GM21367 (cell line): ENCODE data around the gene MFSD2A.
"Not testable (repeated sequence)": the region's sequence is repeated elsewhere in the genome, so short reads cannot be mapped to it uniquely, and the experiment has no call there.

Experiments
- ATAC-seq: cut with Tn5 transposase; IDR thresholded peaks from one replicate; pipeline ENCODE4 v1.9.1; 2021; ENCODE audit not compliant: unreplicated experiment

The MFSD2A gene

DNA sequence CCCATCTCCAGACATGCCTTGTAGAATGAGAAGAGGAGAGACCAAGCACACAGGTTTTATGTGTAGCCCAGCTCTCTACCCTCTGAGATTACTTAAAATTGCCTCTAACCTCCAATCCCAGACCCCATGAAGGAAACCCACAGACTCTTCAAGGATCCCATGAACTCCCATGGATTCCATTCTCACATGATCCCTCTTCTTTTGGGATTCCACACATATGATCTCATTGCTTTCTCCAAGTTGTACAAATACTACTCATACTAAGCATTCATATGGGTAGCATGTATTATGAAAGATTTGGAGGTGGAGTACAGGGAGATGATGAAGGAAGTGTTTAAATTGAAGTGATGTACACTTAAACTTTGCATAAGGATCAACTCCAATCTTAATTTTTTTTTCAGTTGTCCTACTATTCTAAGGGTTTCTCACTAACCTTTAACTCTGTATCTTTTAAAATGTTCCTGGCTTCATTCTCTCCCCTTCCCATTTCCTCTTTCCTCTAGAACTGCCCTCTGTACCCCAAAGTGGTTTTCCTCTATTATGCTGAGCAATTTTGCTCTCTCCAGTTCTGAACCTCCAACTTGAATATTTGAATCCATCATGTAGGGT, 41.6 kb downstream of the MFSD2A start:
- no peak for ATAC-seq

DNA sequence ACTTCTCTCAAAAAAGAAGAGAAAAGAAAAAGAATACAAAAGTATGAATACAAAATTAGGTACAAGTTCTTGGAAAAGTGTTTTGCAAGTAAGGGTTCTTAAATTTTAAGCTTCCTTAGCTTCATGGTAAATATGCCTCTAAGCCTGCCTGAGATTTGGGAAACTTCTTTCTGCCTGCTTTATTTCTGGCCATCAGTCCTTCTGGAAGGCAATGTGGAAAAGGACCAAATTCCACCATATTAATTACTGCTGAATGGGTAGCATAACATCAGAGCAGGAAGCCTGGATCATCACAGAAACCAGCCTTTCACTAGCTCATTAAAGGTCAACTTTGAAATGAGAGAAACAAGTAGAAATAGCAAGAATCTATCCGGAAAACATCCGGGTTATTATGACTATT, 46.5 kb downstream of the MFSD2A start:
- ATAC-seq: no peak

DNA sequence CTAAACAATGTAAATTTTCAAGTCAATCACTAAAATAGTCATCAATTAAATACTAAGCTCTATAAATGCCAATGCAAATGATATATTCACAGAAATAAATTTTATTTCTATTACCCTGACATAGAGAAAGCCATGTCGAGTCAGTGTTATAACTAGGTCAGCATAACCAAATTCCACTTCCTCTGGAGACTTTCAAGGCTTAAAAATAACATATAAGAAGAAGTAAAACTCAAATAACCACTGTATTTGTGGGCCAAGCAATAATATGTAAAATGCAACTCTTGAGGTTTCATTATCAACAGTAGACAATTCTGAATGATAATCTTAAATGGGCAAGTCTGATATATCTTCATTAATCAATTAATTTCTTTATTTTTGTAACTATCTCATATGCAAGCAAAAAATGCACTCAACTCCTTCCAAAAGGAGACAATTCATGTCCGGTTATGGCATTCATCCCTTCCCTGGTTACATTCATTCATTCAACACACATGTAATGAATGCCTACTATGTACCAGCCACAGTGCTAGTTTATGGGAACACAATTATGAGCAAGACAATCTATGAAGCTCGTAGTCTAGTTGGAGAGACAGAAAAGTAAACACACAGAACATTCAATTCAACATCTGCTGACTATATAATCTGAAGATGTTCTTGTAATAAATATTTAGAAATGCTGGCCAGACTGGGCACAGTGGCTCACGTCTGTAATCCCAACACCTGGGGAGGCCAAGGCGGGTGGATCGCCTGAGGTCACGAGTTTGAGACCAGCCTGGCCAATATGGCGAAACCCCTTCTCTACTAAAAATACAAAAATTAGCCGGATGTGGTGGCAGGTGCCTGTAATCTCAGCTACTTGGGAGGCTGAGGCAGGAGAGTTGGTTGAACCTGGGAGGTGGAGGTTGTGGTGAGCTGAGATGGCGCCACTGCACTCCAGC, 48.5 kb downstream of the MFSD2A start:
- peak; percentile 62 for ATAC-seq

DNA sequence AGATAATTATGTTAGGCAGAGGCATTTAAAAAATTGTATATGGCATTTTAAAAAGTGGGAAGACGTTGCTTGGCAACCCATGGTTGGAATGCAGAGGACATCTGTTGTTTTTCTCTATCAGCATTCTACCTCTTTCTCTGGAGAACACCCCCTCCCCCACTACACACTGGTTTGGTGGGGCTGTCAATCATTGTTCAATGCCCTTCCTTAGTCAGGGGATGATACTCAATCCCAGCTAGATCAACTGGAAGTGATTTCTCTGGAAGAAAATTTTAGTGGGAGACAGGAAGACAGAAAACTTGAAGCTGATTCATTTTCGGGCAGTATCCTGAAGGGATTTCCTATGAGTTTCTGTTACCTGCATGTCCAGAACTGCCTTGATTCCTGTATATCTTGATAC, 49.9 kb downstream of the MFSD2A start:
- ATAC-seq: no peak

DNA sequence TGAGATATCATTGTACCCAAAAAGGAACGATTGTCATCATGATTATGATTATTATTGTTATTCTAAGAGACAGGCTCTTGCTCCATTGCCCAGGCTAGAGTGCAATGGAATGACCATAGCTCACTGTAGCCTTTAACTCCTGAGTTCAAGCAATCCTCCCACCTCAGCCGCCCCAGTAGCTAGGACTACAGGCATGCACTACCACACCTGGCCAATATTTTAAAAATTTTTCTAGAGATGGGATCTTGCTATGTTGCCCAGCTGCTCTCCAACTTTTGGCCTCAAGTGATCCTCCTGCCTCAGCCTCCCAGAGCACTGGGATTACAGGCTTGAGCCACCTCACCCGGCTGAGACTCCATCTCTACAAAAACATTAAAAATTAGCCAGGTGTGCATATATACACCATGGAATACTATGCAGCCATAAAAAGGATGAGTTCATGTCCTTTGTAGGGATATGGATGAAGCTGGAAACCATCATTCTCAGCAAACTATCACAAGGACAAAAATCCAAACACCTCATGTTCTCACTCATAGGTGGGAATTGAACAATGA, 52.6 kb downstream of the MFSD2A start:
- ATAC-seq: not testable (repeated sequence)

DNA sequence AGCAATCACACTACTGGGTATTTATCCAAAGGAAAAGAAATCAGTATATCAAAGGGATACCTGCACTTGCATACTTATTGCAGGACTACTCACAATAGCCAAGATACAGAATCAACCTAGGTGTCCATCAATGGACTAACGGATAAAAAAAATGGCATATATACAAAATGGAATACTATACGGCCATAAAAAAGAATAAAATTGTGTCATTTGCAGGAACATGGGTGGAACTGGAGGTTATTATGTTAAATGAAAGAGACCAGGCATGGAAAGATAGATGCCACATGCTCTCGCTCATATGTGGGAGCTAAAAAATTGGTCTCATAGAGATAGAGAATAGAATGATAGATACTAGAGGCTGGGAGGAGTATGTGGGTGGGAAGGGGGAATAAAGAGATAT, 56.3 kb downstream of the MFSD2A start:
- ATAC-seq: no peak

DNA sequence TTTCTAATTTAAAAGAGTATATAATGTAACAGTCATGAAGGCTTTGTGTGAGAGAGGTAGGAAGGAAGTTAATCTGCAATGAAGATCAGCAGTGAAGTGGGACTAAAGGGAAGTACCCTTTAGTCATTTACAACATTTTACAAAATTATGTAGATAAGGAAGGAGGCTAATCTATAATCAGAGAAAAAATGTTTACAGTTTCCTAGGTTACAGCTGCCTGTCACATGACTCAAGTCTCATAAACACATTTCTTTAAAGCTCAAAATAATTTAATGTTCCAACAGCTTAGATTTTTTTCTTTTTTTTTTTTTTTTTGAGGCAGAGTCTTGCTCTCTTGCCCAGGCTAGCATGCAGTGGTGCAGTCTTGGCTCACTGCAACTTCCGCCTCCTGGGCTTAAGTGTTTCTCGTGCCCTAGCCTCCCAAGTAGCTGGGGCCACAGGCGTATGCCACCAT, 59.3 kb downstream of the MFSD2A start:
- no peak for ATAC-seq

DNA sequence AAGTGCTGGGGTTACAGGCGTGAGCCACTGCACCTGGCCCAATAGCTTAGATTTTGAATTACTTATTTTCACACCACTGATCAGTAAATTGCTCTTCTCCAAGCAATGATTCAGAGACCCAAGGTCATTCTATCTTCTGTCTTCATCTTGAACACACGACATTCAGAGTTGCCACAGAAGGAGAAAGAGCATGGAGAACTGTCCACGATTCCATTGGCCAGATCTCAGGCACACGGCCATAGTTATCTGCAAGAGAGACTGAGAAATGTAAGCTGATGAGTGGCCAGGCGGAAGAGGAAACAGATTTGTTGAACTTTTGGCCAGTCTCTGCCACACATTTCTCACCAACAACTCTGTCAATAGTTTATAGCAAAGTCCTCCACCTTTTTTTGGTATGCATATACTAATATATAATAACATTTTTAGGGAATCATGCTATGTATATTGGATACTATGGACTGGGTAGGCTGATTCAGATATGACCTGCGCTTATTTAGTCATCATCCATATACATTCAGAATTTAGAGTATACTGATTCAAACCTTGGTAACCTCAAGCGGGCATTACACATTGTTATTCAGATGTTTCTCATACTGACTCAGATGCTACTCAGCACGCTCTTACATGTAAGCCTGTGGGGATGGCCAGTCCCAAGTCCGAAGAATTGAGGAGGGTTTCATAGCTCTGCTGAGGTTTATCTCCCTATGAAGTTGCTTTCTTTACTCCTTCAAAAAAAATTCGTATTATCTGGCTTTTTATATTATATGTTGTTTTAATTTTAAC, 60.1 kb downstream of the MFSD2A start:
- ATAC-seq: no peak

DNA sequence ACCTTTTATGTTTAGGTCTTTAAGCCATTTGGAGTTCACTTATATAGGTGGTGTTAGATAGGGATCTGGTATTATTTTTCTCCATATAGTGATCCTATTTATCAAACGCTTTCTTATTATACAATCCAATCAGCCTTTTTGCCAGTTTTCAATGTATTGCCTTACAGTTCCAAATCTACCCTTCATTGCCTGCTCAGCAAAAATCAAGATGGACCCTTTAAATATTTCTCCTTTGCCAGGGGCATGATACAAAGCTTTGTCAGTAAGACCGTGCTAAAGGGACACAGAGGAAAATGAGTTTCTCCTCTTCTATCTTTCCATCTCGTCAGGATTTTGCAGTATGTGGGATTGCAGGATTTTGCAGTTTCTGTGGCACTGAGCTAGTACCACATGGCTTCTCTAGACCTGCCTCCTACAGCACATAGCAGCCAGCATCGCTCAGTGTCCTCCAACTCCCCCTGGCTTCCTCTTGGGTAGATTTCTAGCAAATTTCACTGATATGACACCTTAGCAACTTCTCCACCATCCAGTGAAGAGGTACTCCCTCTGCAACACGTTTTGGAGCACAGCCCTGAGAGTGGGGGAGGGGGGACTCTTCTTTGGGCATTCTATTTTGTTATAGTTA, 63.1 kb downstream of the MFSD2A start:
- no peak for ATAC-seq
